Thyroid gland (tissue), 4 donors: ENCODE data around the gene IBSP. TPM values are rescaled to one million over a fixed set of nuclear protein-coding genes. Genes with fewer than 3 reads are reported as not detected.

Source experiments
- DNase-seq, 2 donors: peaks; one replicate each; pipeline ENCODE4 v3.0.0-alpha.2; 2019
- H3K27ac ChIP-seq, 3 donors: fragments of 200-600 bp; sonication (generic); 1 replicate in 2 of 3; 2 replicates in 1 of 3; pipeline ENCODE4 v1.5.1; 2016 to 2019; ENCODE audit warnings: mild to moderate bottlenecking in 1 of 3, moderate library complexity in 1 of 3
- H3K27me3 ChIP-seq: fragments of 200-600 bp; sonication (generic); one replicate; pipeline ENCODE4 v1.5.1; 2019
- H3K36me3 ChIP-seq, 2 donors: fragments of 200-600 bp; sonication (generic); one replicate each; pipeline ENCODE4 v1.5.1; 2016 to 2019
- H3K4me1 ChIP-seq, 2 donors: fragments of 200-600 bp; sonication (generic); one replicate each; pipeline ENCODE4 v1.5.1; 2017 to 2019
- H3K4me3 ChIP-seq, 3 donors: fragments of 200-600 bp; sonication (generic); replicated peaks in 1 of 3; 1 replicate in 2 of 3; 2 replicates in 1 of 3; pipeline ENCODE4 v1.5.1; 2016; ENCODE audit warnings: mild to moderate bottlenecking in 1 of 3
- H3K9me3 ChIP-seq: fragments of 200-600 bp; sonication (generic); one replicate; pipeline ENCODE4 v1.5.1; 2017
- POLR2A ChIP-seq, 2 donors: fragments of 450-650 bp; IDR thresholded peaks; one replicate each; pipeline ENCODE4 v1.6.1; 2017; ENCODE audit warnings: antibody characterized with exemption in 2 of 2, mild to moderate bottlenecking in 2 of 2, moderate library complexity in 1 of 2
- WGBS, 2 donors: methylation state at CpG; one replicate each; pipeline ENCODE4 v1.1.5; 2017; 5-methylcytosine and 5-hydroxymethylcytosine counted together
- intact Hi-C: fragments of 100-400 bp; cut with DNase I; formaldehyde crosslinking; loops from one replicate; pipeline ENCODE4 v1.15.1; 2023
- total RNA-seq, 4 donors: library from RNA; depleted of rRNA; stranded (reverse); fragments of >200 nt; gene quantifications; one replicate each; pipeline ENCODE4 v1.2.3, GENCODE V29; 2016
- TF ChIP-seq, protein P1 (sequence below), 6 experiments: fragments of 200-600 bp in 3 of 6; fragments of 450-650 bp in 3 of 6; sonication (generic) in 3 of 6; IDR thresholded peaks; one replicate each; pipeline ENCODE4 v1.5.1; 2016 to 2019; ENCODE audit warnings: antibody characterized with exemption in 6 of 6, mild to moderate bottlenecking in 2 of 6, inconsistent platforms in 1 of 6, moderate library complexity in 1 of 6

The IBSP gene
- total RNA-seq, 4 donors from 2014 or later: not detected

DNA sequence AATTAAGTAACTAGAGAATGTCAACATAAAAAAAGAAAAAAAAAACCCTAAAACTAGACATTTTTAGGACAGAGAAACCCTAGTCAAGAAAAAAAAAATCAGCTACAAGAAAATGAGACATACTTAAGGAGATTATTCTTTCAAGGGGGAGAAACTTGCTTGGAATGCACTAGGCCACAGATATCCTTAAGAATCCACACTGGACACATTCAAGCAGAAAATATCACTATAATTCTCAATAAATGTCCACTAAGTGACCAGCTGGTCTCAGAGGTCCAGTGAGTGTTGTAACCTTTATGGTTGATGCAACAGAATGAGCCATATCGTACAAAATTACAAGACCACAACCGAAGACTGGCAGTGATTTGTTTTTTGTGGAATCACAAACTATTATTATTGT lies 15.6 kb upstream of the IBSP start:
- DNase-seq: no peak
- no peak overlapping the region for H3K27ac ChIP-seq
- no peaks in the 10 kb centered on the region for H3K36me3 ChIP-seq
- TF ChIP-seq POLR2A (IDR thresholded peaks at IDR 0.05): no peak
- TF ChIP-seq, protein P1, sequence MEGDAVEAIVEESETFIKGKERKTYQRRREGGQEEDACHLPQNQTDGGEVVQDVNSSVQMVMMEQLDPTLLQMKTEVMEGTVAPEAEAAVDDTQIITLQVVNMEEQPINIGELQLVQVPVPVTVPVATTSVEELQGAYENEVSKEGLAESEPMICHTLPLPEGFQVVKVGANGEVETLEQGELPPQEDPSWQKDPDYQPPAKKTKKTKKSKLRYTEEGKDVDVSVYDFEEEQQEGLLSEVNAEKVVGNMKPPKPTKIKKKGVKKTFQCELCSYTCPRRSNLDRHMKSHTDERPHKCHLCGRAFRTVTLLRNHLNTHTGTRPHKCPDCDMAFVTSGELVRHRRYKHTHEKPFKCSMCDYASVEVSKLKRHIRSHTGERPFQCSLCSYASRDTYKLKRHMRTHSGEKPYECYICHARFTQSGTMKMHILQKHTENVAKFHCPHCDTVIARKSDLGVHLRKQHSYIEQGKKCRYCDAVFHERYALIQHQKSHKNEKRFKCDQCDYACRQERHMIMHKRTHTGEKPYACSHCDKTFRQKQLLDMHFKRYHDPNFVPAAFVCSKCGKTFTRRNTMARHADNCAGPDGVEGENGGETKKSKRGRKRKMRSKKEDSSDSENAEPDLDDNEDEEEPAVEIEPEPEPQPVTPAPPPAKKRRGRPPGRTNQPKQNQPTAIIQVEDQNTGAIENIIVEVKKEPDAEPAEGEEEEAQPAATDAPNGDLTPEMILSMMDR (IDR thresholded peaks at IDR 0.05): no peak
- WGBS, 2 donors: 88 to 90% methylated on average over 2 of the region's 2 CpGs
- no peaks in the 10 kb centered on the region for H3K9me3 ChIP-seq
- intact Hi-C loops: no loop called here
- no peaks in the 10 kb centered on the region for H3K27me3 ChIP-seq
- H3K4me3 ChIP-seq: no peak overlapping the region
- H3K4me1 ChIP-seq: no peaks in the 10 kb centered on the region

- intact Hi-C loops: no loop called here
- no peaks in the 10 kb centered on the region for H3K27me3 ChIP-seq
- no peaks in the 10 kb centered on the region for H3K9me3 ChIP-seq
- TF ChIP-seq, protein P1 (IDR thresholded peaks at IDR 0.05): no peak
- TF ChIP-seq POLR2A (IDR thresholded peaks at IDR 0.05): no peak
- H3K27ac ChIP-seq: no peak overlapping the region
- 89 to 95% methylated on average over 15 of the region's 15 CpGs for WGBS, 2 donors
- no peak overlapping the region for H3K4me3 ChIP-seq
- H3K36me3 ChIP-seq: no peaks in the 10 kb centered on the region
- H3K4me1 ChIP-seq: no peaks in the 10 kb centered on the region
- no peak for DNase-seq
Observed at GRCh38 chr4:87785731-87786509, 13.4 kb upstream of the IBSP start.

DNA sequence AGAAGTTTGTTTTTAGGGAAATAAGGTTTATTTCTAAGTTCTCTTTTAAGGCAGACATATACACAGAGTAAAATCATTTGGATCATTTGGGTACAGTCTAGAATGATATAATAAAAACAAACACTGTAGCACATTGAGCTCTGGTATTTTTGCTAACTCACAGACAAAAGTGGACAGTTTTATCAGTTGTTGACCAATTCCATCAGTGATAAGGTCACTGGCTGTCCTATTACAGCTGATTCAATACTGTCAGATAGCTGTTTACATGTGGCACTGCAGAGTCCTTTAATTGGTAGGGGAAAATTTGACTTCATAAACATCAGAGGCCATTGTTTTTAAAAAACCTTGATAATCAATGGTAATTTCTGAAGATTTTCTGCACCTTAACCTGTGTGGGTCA lies 3.5 kb downstream of the IBSP start:
- TF ChIP-seq POLR2A (IDR thresholded peaks at IDR 0.05): no peak
- TF ChIP-seq, protein P1 (IDR thresholded peaks at IDR 0.05): no peak
- no peaks in the 10 kb centered on the region for H3K27me3 ChIP-seq
- no peak overlapping the region for H3K27ac ChIP-seq
- no peaks in the 10 kb centered on the region for H3K4me1 ChIP-seq
- no peak overlapping the region for H3K4me3 ChIP-seq
- intact Hi-C loops: no loop called here
- H3K36me3 ChIP-seq: no peaks in the 10 kb centered on the region
- DNase-seq: no peak
- no peaks in the 10 kb centered on the region for H3K9me3 ChIP-seq

GRCh38 chr4:87803421-87803820 lies 4.1 kb downstream of the IBSP start:
- intact Hi-C loops: no loop called here
- no peaks in the 10 kb centered on the region for H3K9me3 ChIP-seq
- H3K27me3 ChIP-seq: no peaks in the 10 kb centered on the region
- H3K36me3 ChIP-seq: no peaks in the 10 kb centered on the region
- H3K4me3 ChIP-seq: no peak overlapping the region
- TF ChIP-seq POLR2A (IDR thresholded peaks at IDR 0.05): no peak
- TF ChIP-seq, protein P1 (IDR thresholded peaks at IDR 0.05): no peak
- DNase-seq: no peak
- 71 to 81% methylated on average over 2 of the region's 2 CpGs for WGBS, 2 donors
- H3K27ac ChIP-seq: no peak overlapping the region
- no peaks in the 10 kb centered on the region for H3K4me1 ChIP-seq

DNA sequence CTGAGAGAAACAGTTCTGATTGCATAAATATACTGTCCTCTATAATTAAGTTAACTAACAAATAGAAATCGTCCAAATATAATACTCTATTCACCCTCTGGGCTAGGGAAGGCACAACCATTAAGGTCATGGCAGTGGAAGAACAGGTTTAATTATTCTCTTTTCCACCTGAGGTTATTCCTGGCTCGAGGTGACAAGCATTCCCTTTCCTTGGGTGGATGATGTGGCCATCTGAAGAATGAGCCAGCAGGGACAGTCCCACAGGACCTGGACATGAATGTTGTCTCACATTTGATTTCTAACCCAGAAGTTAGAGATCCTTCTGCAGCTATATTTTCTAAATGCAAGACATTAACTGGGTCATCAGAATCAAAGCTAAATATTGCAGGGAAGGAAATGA lies 5.5 kb downstream of the IBSP start:
- Histone ChIP-seq H3K27me3 (no peaks in the 10 kb centered on the region), H3K27ac (no peak overlapping the region), H3K36me3 (no peaks in the 10 kb centered on the region), H3K4me1 (no peaks in the 10 kb centered on the region), H3K9me3 (no peaks in the 10 kb centered on the region), H3K4me3 (no peak overlapping the region)
- TF ChIP-seq POLR2A (IDR thresholded peaks at IDR 0.05): no peak
- TF ChIP-seq, protein P1 (IDR thresholded peaks at IDR 0.05): no peak
- DNase-seq: no peak
- WGBS, 2 donors: 54 to 67% methylated on average over 2 of the region's 2 CpGs
- intact Hi-C loops: no loop called here
